H9 (cell line): Measurements from ENCODE around the gene EDNRB. TPM values are rescaled to one million over a fixed set of nuclear protein-coding genes. Genes with fewer than 3 reads are reported as not detected.

ENCODE experiments used
- DNase-seq: peaks from one replicate; pipeline ENCODE4 v3.0.0-alpha.2; 2017
- H2AFZ ChIP-seq: one replicate; pipeline ENCODE4 v1.6.1; 2013; ENCODE audit warnings: mild to moderate bottlenecking, low read length, control low read depth, moderate library complexity
- H2AK5ac ChIP-seq: 2 replicates; pipeline ENCODE4 v1.6.1; 2013; ENCODE audit warnings: low read length, control low read depth, mixed read lengths; ENCODE audit not compliant: insufficient read length
- H2BK120ac ChIP-seq: one replicate; pipeline ENCODE4 v1.6.1; 2013; ENCODE audit warnings: low read depth, mild to moderate bottlenecking, low read length, control low read depth, inconsistent platforms; ENCODE audit not compliant: poor library complexity, severe bottlenecking
- H2BK12ac ChIP-seq: 2 replicates; pipeline ENCODE4 v1.6.1; 2013; ENCODE audit warnings: low read length, control low read depth, mixed read lengths, low read depth; ENCODE audit not compliant: insufficient read length
- H2BK15ac ChIP-seq: 2 replicates; pipeline ENCODE4 v1.6.1; 2013; ENCODE audit warnings: low read depth, low read length, control low read depth
- H2BK20ac ChIP-seq: one replicate; pipeline ENCODE4 v1.6.1; 2013; ENCODE audit warnings: low read depth, mild to moderate bottlenecking, low read length, control low read depth, inconsistent platforms; ENCODE audit not compliant: poor library complexity, severe bottlenecking
- H2BK5ac ChIP-seq: 2 replicates; pipeline ENCODE4 v1.6.1; 2013; ENCODE audit warnings: low read length, control low read depth, mixed read lengths; ENCODE audit not compliant: insufficient read length
- H3K14ac ChIP-seq: 2 replicates; pipeline ENCODE4 v1.6.1; 2013; ENCODE audit warnings: low read length, control low read depth; ENCODE audit not compliant: insufficient read depth
- H3K18ac ChIP-seq: 2 replicates; pipeline ENCODE4 v1.6.1; 2013; ENCODE audit warnings: low read depth, mild to moderate bottlenecking, mixed read lengths, low read length, control low read depth; ENCODE audit not compliant: insufficient read length
- H3K23ac ChIP-seq: 2 replicates; pipeline ENCODE4 v1.6.1; 2013; ENCODE audit warnings: low read length, control low read depth, mixed read lengths, low read depth; ENCODE audit not compliant: insufficient read length
- H3K23me2 ChIP-seq: 2 replicates; pipeline ENCODE4 v1.6.1; 2013; ENCODE audit warnings: low read depth, mild to moderate bottlenecking, mixed read lengths, low read length, control low read depth; ENCODE audit not compliant: insufficient read length, poor library complexity, severe bottlenecking
- H3K27ac ChIP-seq: 2 replicates; pipeline ENCODE4 v1.5.1; 2013; ENCODE audit warnings: low read length, control low read depth, mixed read lengths, low read depth; ENCODE audit not compliant: insufficient read length
- H3K27me3 ChIP-seq: 2 replicates; pipeline ENCODE4 v1.6.1; 2013; ENCODE audit warnings: low read length, control low read depth, inconsistent platforms; ENCODE audit not compliant: insufficient read depth
- H3K4ac ChIP-seq: 2 replicates; pipeline ENCODE4 v1.6.1; 2013; ENCODE audit warnings: low read depth, mild to moderate bottlenecking, control low read depth, inconsistent platforms, low read length, moderate library complexity
- H3K4me1 ChIP-seq: 2 replicates; pipeline ENCODE4 v1.6.1; 2013; ENCODE audit warnings: low read length, control low read depth, inconsistent platforms; ENCODE audit not compliant: insufficient read depth
- H3K4me2 ChIP-seq: 2 replicates; pipeline ENCODE4 v1.6.1; 2013; ENCODE audit warnings: low read length, control low read depth, mixed read lengths; ENCODE audit not compliant: insufficient read length, insufficient read depth
- H3K56ac ChIP-seq: 2 replicates; pipeline ENCODE4 v1.6.1; 2013; ENCODE audit warnings: low read depth, mild to moderate bottlenecking, mixed read lengths, low read length, control low read depth; ENCODE audit not compliant: insufficient read length
- H3K79me1 ChIP-seq: 2 replicates; pipeline ENCODE4 v1.6.1; 2013; ENCODE audit warnings: low read depth, mild to moderate bottlenecking, moderate library complexity, low read length, control low read depth, inconsistent platforms; ENCODE audit not compliant: insufficient read depth, poor library complexity, severe bottlenecking
- H3K79me2 ChIP-seq: 2 replicates; pipeline ENCODE4 v1.6.1; 2013; ENCODE audit warnings: low read length, control low read depth, inconsistent platforms; ENCODE audit not compliant: insufficient read depth
- H3K9ac ChIP-seq: 2 replicates; pipeline ENCODE4 v1.6.1; 2013; ENCODE audit warnings: low read length, control low read depth, mixed read lengths; ENCODE audit not compliant: insufficient read length; ENCODE audit errors: extremely low read depth
- H3K9me3 ChIP-seq: one replicate; pipeline ENCODE4 v1.6.1; 2013; ENCODE audit warnings: low read depth, low read length, inconsistent platforms; ENCODE audit not compliant: control insufficient read depth
- H3T11ph ChIP-seq: one replicate; pipeline ENCODE4 v1.6.1; 2013; ENCODE audit warnings: mild to moderate bottlenecking, low read length, control low read depth, inconsistent platforms
- H4K20me1 ChIP-seq: one replicate; pipeline ENCODE4 v1.6.1; 2013; ENCODE audit not compliant: control insufficient read depth, insufficient read length, insufficient read depth
- H4K5ac ChIP-seq: 2 replicates; pipeline ENCODE4 v1.6.1; 2013; ENCODE audit warnings: low read depth, mild to moderate bottlenecking, mixed read lengths, low read length, control low read depth; ENCODE audit not compliant: insufficient read length
- H4K8ac ChIP-seq: replicated peaks from 2 replicates; pipeline ENCODE4 v1.6.1; 2013; ENCODE audit warnings: low read length, control low read depth, mixed read lengths, low read depth; ENCODE audit not compliant: insufficient read length
- H4K91ac ChIP-seq: 2 replicates; pipeline ENCODE4 v1.6.1; 2013; ENCODE audit warnings: low read depth, mild to moderate bottlenecking, moderate library complexity, mixed read lengths, low read length, control low read depth; ENCODE audit not compliant: insufficient read length
- H3K27ac Mint-ChIP-seq, 3 experiments: 2 replicates in 2 of 3; 3 replicates in 1 of 3; pipeline ENCODE4 v1.8.0; 2020 to 2021; ENCODE audit warnings: mixed read lengths in 3 of 3, mild to moderate bottlenecking in 1 of 3, moderate library complexity in 1 of 3
- H3K27me3 Mint-ChIP-seq: 2 replicates; pipeline ENCODE4 v1.8.0; 2021; ENCODE audit warnings: low read depth, mild to moderate bottlenecking, moderate library complexity, mixed read lengths
- H3K36me3 Mint-ChIP-seq, 3 experiments: 2 replicates in 2 of 3; 3 replicates in 1 of 3; pipeline ENCODE4 v1.8.0; 2020 to 2021; ENCODE audit warnings: low read depth in 3 of 3, mixed read lengths in 3 of 3; ENCODE audit not compliant: insufficient read depth in 1 of 3
- H3K4me1 Mint-ChIP-seq, 2 experiments: 2 replicates each; pipeline ENCODE4 v1.8.0; 2020; ENCODE audit warnings: mixed read lengths in 2 of 2
- H3K4me3 Mint-ChIP-seq, 2 experiments: 2 replicates in 1 of 2; 3 replicates in 1 of 2; pipeline ENCODE4 v1.8.0; 2020 to 2021; ENCODE audit warnings: mild to moderate bottlenecking in 2 of 2, mixed read lengths in 2 of 2, moderate library complexity in 1 of 2
- H3K9me3 Mint-ChIP-seq, 2 experiments: 2 replicates in 1 of 2; 3 replicates in 1 of 2; pipeline ENCODE4 v1.8.0; 2020; ENCODE audit warnings: mild to moderate bottlenecking in 2 of 2, mixed read lengths in 2 of 2, moderate library complexity in 1 of 2
- total RNA-seq: library from RNA; stranded (reverse); gene quantifications from 2 replicates; pipeline ENCODE4 v1.2.1, GENCODE V29; 2021
- TF ChIP-seq, protein P1 (sequence below): fragments of 200-600 bp; sonication (generic); conservative IDR thresholded peaks from 3 replicates; pipeline ENCODE4 v1.8.0; 2021; ENCODE audit warnings: antibody characterized with exemption, mild to moderate bottlenecking

Gene EDNRB
- total RNA-seq, 1 experiment from 2014 or later, result 6.6 TPM

DNA sequence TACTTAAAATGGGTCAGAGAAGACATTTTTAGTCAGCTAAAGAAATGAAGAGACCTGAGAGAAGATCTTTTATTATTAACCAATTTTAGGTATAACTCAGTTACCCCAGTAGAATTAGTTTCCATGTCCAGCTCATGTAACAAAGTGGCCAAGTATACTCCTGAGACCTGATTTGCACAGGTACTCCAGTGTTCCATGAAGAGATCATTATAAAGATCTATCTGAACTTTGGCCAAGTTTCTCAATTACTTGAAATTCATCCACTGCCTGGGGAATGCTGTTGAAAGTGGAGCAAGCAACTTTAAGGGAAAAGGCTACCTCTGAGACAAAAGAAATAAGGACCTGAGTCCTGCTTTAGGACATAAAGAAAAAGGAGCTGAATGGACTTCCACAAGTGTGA is 47.0 kb downstream of the EDNRB start:
- no peak overlapping the region for H3K4me3 Mint-ChIP-seq

More for the DNA sequence above, 47.0 kb downstream of the EDNRB start:
- Histone ChIP-seq H3K9ac (no peak overlapping the region), H2BK5ac (no peak overlapping the region), H3K18ac (no peak overlapping the region), H4K91ac (no peak overlapping the region), H3K27me3 (no peaks in the 10 kb centered on the region), H2BK20ac (no peak overlapping the region), H3K79me2 (no peaks in the 10 kb centered on the region), H3K79me1 (no peaks in the 10 kb centered on the region), H3K27ac (no peak overlapping the region), H3K4me1 (no peaks in the 10 kb centered on the region), H2AFZ (no peak overlapping the region), H3K23me2 (no peaks in the 10 kb centered on the region), H4K8ac (no peak overlapping the region), H3K4me2 (no peak overlapping the region), H2BK12ac (no peak overlapping the region), H2AK5ac (no peak overlapping the region), H4K20me1 (no peaks in the 10 kb centered on the region), H4K5ac (no peak overlapping the region), H3K9me3 (no peaks in the 10 kb centered on the region), H3K23ac (no peak overlapping the region), H2BK120ac (no peak overlapping the region), H3K14ac (no peak overlapping the region), H3K56ac (no peak overlapping the region), H3K4ac (no peak overlapping the region), H3T11ph (no peak overlapping the region), H2BK15ac (no peak overlapping the region)
- TF ChIP-seq, protein P1, sequence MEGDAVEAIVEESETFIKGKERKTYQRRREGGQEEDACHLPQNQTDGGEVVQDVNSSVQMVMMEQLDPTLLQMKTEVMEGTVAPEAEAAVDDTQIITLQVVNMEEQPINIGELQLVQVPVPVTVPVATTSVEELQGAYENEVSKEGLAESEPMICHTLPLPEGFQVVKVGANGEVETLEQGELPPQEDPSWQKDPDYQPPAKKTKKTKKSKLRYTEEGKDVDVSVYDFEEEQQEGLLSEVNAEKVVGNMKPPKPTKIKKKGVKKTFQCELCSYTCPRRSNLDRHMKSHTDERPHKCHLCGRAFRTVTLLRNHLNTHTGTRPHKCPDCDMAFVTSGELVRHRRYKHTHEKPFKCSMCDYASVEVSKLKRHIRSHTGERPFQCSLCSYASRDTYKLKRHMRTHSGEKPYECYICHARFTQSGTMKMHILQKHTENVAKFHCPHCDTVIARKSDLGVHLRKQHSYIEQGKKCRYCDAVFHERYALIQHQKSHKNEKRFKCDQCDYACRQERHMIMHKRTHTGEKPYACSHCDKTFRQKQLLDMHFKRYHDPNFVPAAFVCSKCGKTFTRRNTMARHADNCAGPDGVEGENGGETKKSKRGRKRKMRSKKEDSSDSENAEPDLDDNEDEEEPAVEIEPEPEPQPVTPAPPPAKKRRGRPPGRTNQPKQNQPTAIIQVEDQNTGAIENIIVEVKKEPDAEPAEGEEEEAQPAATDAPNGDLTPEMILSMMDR, result no peak
- H3K27me3 Mint-ChIP-seq, result no peaks in the 10 kb centered on the region; the same call in 1 of the 2 replicates
- peaks cover 6 to 7% of the 10 kb centered on the region in 2 experiments for H3K4me1 Mint-ChIP-seq
- H3K27ac Mint-ChIP-seq, result no peak overlapping the region
- no peak for DNase-seq
- peaks cover 16 to 26% of the 10 kb centered on the region in 2 experiments for H3K9me3 Mint-ChIP-seq
- H3K36me3 Mint-ChIP-seq, result peaks cover 17 to 28% (median 21%) of the 10 kb centered on the region in 3 experiments
